DND-41 (cell line): ENCODE results near the gene ZG16B.

ENCODE experiments used
- EZH2 ChIP-seq: IDR thresholded peaks from 3 replicates; pipeline ENCODE4 v1.6.1; 2012; ENCODE audit warnings: borderline replicate concordance, low read depth, mild to moderate bottlenecking, moderate library complexity, low read length, inconsistent platforms; ENCODE audit not compliant: severe bottlenecking
- TF ChIP-seq, protein P1 (sequence below): IDR thresholded peaks from 2 replicates; pipeline ENCODE4 v1.5.1; 2012; ENCODE audit warnings: borderline replicate concordance, low read length, moderate library complexity, mild to moderate bottlenecking; ENCODE audit not compliant: poor library complexity, severe bottlenecking; ENCODE audit errors: extremely low read depth

DNA sequence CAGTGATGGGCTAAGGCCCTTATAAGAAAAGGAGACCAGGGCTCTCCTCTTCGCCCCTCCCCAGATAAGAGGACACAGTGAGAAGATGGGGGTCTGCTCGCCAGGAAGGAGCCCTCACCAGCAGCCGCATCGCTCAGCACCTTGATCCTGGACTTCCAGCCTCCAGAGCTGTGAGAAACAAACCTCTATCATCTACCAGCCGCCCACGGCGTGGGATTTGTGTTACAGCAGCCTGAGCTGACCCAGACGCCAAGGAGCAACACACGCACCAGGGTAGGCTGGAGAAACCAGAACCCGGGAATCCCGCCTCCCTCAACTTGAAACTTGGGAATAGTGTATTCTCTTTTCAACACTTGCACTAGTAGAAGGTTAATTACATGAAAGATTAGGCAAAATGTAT lies 4.2 kb upstream of the ZG16B start:
- TF ChIP-seq, protein P1, sequence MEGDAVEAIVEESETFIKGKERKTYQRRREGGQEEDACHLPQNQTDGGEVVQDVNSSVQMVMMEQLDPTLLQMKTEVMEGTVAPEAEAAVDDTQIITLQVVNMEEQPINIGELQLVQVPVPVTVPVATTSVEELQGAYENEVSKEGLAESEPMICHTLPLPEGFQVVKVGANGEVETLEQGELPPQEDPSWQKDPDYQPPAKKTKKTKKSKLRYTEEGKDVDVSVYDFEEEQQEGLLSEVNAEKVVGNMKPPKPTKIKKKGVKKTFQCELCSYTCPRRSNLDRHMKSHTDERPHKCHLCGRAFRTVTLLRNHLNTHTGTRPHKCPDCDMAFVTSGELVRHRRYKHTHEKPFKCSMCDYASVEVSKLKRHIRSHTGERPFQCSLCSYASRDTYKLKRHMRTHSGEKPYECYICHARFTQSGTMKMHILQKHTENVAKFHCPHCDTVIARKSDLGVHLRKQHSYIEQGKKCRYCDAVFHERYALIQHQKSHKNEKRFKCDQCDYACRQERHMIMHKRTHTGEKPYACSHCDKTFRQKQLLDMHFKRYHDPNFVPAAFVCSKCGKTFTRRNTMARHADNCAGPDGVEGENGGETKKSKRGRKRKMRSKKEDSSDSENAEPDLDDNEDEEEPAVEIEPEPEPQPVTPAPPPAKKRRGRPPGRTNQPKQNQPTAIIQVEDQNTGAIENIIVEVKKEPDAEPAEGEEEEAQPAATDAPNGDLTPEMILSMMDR: no peak
- TF ChIP-seq EZH2: no peak
